Left cardiac atrium (tissue), 4 donors: Measurements from ENCODE around the gene ZNF791. TPM values are rescaled to one million over a fixed set of nuclear protein-coding genes. Genes with fewer than 3 reads are reported as not detected.
"Not testable (repeated sequence)": the region's sequence is repeated elsewhere in the genome, so short reads cannot be mapped to it uniquely, and the experiment has no call there.

Source experiments
- ATAC-seq, 2 donors: fragments of 200-7000 bp; cut with Tn5 transposase; one replicate each; pipeline ENCODE4 v1.9.1; 2020; ENCODE audit warnings: mild to moderate bottlenecking in 2 of 2, moderate library complexity in 2 of 2
- DNase-seq: peaks from one replicate; pipeline ENCODE4 v3.0.0-alpha.2; 2020
- intact Hi-C, 2 donors: fragments of 100-400 bp; cut with DNase I; formaldehyde crosslinking; loops; one replicate each; pipeline versions ENCODE4 v1.14.1 to v1.15.1; 2022 to 2023
- total RNA-seq, 2 donors: library from RNA; stranded (reverse); fragmentation: NEBNext Ultra II Directional; extraction: Animal tissue kit (Norgen Biotek cat#: 25700); gene quantifications; one replicate each; pipeline ENCODE4 v1.2.1, GENCODE V29; 2021
- donor health status: DM: no; HTN: yes; CAD: no.
- donor health status: DM: no; HTN: yes; CAD: no; lungs with severe emphysema.
- donor health status: DM: yes; HTN: yes; CAD: no.
- donor health status: Dilated cardiomyopathy.

The ZNF791 gene
- total RNA-seq, 2 donors from 2014 or later: 18.9 to 21.5 TPM

GRCh38 chr19:12664406-12665280, 53.9 kb downstream of the ZNF791 start:
- intact Hi-C loops: loop anchor here in 1 of 2 donors (10.0 kb wide), 1 partner anchor 100 kb away; no protein-coding TSS in a partner anchor
- ATAC-seq (no peak), DNase-seq (no peak)

- ATAC-seq (peak in 1 of 2 donors; percentile 4), DNase-seq (peak; percentile 64)
- intact Hi-C loops: loop anchor here in 1 of 2 donors (10.0 kb wide), 1 partner anchor 100 kb away; no protein-coding TSS in a partner anchor
Measured at GRCh38 chr19:12665281-12665573, 54.5 kb downstream of the ZNF791 start.

- DNase-seq: no peak
- intact Hi-C loops: loop anchor here in 1 of 2 donors (10.0 kb wide), 1 partner anchor 101 kb away; no protein-coding TSS in a partner anchor
- ATAC-seq: no peak
Measured at GRCh38 chr19:12665671-12666264, 55.0 kb downstream of the ZNF791 start.

DNA sequence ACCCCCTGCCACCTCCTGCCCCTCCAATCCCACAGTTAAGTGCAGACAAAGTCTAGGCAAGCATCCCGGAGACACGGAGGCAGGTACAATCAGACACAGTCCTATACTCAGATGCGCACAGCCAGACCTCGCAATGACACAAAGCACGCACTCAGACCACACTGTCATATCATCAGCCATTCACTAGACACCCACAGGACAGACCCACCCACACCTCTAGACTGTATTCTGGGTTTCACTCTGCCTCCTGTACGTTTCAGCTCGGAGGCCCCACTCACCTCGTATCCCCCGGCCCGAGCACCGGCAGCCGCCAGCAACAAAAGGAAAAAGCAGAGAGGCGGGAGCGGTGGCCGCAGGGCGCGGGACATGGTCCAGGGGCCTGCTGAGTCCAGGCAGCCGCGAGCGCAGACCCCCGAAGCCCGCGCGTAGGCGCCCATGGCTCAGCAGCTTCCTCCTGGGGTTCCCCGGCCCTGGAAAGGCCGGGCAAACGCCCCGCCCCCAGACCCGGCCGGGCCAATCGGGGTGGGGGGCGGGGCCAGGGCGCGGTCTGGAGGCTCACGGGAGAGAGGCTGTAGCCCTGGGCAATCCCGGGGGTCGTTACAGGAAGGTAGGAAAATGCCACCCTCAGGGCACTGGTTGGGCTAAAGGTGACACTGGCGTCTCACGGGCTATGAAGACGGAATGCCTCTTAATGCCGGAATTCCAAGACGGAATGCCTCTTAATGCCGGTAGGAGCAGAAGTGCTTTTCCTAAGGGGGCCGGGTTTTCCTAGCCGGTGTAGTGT, 55.7 kb downstream of the ZNF791 start, which contains the start of the genes MAN2B1 and WDR83:
Gene MAN2B1 (minus strand): TSS at position 478 of the 784 bp plus-strand sequence. CDS start 41 bp downstream, at position 437.
Gene WDR83 (plus strand): TSS at position 543 of the 784 bp plus-strand sequence. CDS start 2,984 bp downstream, outside the sequence.
- ATAC-seq: peak; percentile 85 to 86
- peak; percentile 82 for DNase-seq
- intact Hi-C loops: loop anchor here in 1 of 2 donors (10.0 kb wide), 1 partner anchor 102 kb away; no protein-coding TSS in a partner anchor

GRCh38 chr19:12667731-12668302, 57.1 kb downstream of the ZNF791 start:
- intact Hi-C loops: loop anchor here in 1 of 2 donors (10.0 kb wide), 1 partner anchor 103 kb away; no protein-coding TSS in a partner anchor
- ATAC-seq: no peak
- DNase-seq: no peak

DNA sequence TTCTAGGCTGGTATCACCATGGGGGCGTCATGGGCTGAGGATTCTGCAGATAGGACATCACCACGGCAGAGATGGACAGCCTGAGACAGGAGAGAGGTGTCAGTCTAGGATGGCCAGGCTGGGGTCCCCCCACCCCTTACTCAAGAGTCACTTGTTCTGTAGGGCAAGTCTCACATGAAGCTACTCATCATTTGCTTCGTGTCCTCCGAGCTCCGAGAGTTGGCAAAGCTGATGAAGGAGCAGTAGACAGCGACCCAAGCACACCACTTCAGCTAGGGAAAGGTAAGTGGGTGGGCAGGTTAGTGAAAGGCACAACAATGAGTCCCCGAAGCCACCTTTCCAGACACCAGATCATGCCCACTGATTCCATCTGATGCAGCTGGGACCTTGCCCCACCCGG, 57.6 kb downstream of the ZNF791 start:
- DNase-seq: no peak
- no peak for ATAC-seq
- intact Hi-C loops: loop anchor here in 1 of 2 donors (10.0 kb wide), 1 partner anchor 104 kb away; no protein-coding TSS in a partner anchor

GRCh38 chr19:12668932-12669269, 58.2 kb downstream of the ZNF791 start:
- intact Hi-C loops: loop anchor here in 1 of 2 donors (10.0 kb wide), 1 partner anchor 104 kb away; no protein-coding TSS in a partner anchor
- DNase-seq (peak; percentile 73), ATAC-seq (peak; percentile 8 to 21)

- peak; percentile 80 for DNase-seq
- intact Hi-C loops: loop anchor here (5.0 to 10.0 kb wide), 2 partner anchors 105 to 107 kb away; no protein-coding TSS in a partner anchor
- peak; percentile 70 to 71 for ATAC-seq
Measured at GRCh38 chr19:12669270-12670158, 58.8 kb downstream of the ZNF791 start.

GRCh38 chr19:12670159-12670928, 59.6 kb downstream of the ZNF791 start:
- ATAC-seq (no peak), DNase-seq (no peak)
- intact Hi-C loops: loop anchor here in 1 of 2 donors (5.0 kb wide), 1 partner anchor 108 kb away; no protein-coding TSS in a partner anchor

- intact Hi-C loops: loop anchor here in 1 of 2 donors (5.0 kb wide), 1 partner anchor 110 kb away; no protein-coding TSS in a partner anchor
- ATAC-seq: no peak
- no peak for DNase-seq
Measured at GRCh38 chr19:12672744-12673143, 62.0 kb downstream of the ZNF791 start.

DNA sequence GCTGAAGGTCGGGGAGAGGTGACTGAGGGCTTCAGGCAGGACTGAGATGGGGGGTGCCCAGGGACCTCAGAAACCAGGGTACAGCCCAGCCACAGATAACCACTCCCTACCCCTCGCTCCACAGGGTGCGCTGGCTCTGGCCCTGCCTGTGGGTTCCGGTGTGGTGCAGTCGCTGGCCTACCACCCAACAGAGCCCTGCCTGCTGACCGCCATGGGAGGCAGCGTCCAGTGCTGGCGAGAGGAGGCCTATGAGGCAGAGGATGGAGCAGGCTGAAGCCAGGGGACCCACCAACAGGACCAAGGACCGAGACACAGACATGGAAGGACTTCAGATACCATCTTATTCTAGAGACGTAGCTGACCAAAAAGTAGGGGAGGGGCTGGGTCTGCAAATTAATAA, 64.7 kb downstream of the ZNF791 start:
- intact Hi-C loops: no loop called here
- ATAC-seq (no peak), DNase-seq (no peak)

- intact Hi-C loops: no loop called here
- no peak for DNase-seq
- no peak for ATAC-seq
Measured at GRCh38 chr19:12675940-12676339, 65.2 kb downstream of the ZNF791 start.

DNA sequence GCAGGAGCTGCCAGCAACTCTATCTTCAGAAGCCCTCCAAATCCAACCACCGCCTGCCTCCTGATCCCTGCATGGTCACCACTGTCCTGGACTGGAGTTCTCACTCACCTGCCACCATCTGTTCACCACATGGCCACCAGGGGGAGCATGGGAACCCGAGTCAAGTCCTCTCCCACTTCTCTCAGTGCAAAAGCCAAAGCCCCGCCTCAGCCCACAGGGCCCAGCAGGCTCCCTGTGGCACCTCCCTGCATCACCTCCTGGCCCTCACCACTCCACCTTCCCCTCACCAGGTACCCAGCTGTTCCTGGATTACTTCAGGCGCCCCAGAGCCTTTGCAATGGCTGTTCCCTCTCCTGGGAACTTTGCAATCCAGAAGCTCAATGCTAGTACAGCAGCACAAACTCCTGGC, 65.7 kb downstream of the ZNF791 start:
- intact Hi-C loops: no loop called here
- ATAC-seq: peak; percentile 35 to 50
- peak; percentile 86 for DNase-seq

- no peak for DNase-seq
- intact Hi-C loops: no loop called here
- no peak for ATAC-seq
Measured at GRCh38 chr19:12676928-12677327, 66.2 kb downstream of the ZNF791 start.

GRCh38 chr19:12678039-12678438, 67.3 kb downstream of the ZNF791 start:
- ATAC-seq, DNase-seq, intact Hi-C loops: not testable (repeated sequence)

- intact Hi-C loops: no loop called here
- ATAC-seq (no peak), DNase-seq (no peak)
Measured at GRCh38 chr19:12680034-12680433, 69.3 kb downstream of the ZNF791 start.
